Stimulated activated CD4-positive, alpha-beta T cell treated with anti-CD3 and anti-CD28 coated beads, Interleukin-15, amount 100 ng/mL, for 24 hours (primary cell): Measurements from ENCODE around the gene LGI2.
"Not testable (repeated sequence)": the region's sequence is repeated elsewhere in the genome, so short reads cannot be mapped to it uniquely, and the experiment has no call there.

Experiments
- DNase-seq: peaks from one replicate; pipeline ENCODE4 v3.0.0-alpha.2; 2020

Gene LGI2

DNA sequence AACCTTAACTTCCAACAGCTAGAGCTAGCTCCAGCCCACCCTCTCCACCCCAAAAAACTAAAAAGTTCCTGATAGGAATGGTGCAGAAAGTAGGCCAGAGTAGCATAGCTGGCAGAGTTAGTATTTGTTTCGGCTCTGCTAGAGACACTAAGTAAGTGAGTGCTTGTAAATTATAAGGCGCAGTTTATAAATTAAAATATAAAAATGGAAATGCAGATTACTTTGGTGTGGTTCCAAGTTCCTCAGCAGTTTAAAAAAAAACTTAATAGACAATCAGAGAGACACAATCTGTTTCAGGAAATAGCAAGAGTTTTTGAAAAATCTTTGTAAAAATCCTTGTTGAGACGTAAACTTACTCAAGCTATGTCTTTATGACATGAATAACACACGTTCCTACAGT lies 2.8 kb upstream of the LGI2 start:
- no peak for DNase-seq

DNA sequence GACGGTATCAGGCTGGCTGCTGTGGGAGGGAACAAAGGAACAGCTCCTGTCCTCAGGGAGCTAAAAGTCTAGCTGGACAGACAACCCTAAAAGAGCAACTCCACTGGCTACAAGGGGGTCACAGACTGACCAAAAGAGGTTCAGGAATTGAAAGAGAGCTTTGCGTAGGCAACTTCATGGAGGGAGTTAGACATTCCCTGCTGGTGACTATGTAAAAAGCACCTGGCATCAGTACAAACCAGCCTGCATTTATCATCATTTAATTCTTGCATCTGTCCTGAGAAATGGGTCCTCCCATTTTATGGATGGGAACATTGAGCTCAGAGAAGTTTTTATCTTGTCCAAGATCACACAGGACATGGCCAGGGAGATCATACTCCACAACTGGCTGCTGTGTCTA lies 1.4 kb upstream of the LGI2 start:
- no peak for DNase-seq

DNA sequence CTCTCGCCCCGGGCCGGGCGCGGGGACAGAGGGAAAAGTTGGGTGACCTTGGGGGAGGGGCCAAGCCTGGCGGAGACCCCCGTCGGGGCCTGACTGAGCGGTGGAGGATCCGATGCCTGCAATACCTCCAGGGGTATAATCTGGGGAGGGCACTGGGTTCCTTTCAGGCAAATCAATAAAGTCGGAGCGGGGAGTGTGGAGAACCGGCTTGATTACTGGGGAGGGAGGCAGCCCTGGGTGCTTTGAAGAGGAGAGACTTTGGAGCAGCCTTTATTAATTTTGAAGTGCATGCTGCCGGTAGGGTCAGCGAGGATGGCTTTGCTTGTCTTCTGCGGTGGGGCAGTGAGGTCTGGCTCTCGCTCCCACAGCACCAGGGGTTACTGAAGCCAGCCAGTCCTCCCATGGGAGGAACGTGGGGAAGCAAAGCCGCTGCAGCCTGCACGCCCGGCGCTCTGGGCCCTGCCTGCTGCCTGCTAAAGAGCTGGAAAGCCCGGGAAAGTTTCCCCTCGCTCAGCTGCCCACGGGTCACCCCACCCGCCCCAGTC lies 403 bp upstream of the LGI2 start:
- no peak for DNase-seq

DNA sequence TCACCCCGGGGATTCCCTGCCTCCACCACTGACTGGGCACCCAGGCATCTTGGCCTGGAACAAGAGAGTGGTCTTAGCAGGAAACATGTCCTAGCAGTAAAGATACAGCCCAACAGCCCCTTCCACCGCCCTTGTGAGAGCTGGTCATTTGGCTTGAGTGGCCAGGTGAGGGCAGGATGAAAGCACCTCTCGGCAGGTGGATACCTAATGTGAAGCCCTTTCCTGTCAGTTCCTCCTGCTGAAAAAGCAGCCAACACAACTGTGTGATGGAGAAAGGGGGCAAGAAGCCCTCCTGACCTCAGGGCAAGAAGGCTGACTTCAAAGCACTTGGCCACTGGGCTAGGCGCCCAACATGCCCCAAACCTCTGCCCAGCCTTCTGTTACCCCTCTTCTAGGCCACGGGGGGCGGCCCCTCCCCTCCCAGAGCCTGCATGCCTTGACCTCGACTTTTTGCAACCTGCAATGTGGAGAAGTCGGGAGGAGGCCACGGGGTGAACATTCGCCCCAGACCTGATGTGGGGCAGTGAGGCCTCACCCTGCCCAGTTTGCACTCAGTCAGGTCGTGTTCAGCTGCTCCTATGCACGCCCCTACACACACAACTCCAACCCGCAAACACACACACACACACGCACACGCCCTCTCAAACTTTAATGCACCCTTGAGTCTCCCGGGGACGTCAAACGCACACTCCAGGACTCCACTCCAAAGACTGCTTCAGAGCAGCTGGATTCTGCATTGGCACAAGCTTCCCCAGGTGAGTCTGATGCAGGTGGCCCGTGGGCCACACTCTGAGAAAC lies 1.1 kb downstream of the LGI2 start:
- no peak for DNase-seq

GRCh38 chr4:25028851-25029250 lies 1.9 kb downstream of the LGI2 start:
- DNase-seq, result no peak

- DNase-seq, result no peak
Measured at GRCh38 chr4:25022766-25023165, 8.0 kb downstream of the LGI2 start.

DNA sequence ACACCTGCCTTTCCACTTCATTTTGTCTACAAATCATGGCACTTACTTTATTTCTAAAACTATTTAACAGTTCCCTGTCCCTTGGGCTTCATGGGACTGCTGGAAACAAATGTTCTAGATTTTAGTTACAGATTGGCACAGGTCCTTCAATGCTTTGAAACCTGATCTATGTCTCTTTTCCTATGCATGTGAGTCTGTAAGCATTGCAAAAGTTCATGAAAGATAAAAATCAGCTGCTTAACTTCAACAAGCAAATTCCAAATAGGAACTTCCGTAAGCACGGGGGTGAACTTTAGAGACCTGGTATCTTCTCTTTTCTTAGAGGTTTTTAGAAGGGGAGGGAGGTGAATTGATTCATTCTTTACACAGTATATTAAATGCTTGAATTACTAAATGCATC lies 9.5 kb downstream of the LGI2 start:
- DNase-seq, result no peak

GRCh38 chr4:25020236-25020635 lies 10.5 kb downstream of the LGI2 start:
- no peak for DNase-seq

GRCh38 chr4:25019501-25019900 lies 11.2 kb downstream of the LGI2 start:
- no peak for DNase-seq

GRCh38 chr4:25015012-25015411 lies 15.7 kb downstream of the LGI2 start:
- no peak for DNase-seq

DNA sequence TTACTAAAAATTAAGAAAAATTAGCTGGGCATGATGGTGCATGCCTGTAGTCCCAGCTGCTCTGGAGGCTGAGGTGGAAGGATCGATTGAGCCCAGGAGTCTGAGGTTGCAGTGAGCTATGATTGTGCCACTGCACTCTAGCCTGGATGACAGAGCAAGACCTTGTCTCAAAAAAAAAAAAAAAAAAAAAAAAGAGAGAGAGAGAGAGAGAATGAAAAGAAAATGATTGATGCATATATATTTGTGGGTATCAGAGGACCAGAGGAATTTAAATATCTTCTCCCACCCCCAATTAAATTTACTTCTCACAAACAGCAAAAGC lies 16.1 kb downstream of the LGI2 start:
- DNase-seq, result not testable (repeated sequence)

- no peak for DNase-seq
Measured at GRCh38 chr4:25013756-25014661, 16.7 kb downstream of the LGI2 start.

DNA sequence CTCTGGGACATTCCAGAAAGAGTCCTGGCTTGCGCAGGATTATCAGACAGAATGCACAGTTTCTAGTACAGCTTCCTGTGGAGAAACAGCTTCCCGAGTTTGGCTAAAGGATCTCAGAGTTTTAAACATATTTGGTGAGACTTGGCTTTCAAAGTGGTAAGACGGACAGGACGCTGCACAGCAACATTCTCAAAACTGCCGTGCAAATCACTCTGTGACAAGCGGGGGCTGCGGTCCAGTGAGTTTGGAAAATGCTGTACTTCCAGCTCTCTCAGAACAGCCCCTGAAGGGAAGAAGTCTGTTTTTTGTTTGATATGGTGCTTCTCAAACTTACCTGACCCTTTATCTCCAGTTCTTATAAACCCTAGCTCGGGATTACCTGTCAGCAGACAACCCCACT lies 18.1 kb downstream of the LGI2 start:
- DNase-seq, result no peak

DNA sequence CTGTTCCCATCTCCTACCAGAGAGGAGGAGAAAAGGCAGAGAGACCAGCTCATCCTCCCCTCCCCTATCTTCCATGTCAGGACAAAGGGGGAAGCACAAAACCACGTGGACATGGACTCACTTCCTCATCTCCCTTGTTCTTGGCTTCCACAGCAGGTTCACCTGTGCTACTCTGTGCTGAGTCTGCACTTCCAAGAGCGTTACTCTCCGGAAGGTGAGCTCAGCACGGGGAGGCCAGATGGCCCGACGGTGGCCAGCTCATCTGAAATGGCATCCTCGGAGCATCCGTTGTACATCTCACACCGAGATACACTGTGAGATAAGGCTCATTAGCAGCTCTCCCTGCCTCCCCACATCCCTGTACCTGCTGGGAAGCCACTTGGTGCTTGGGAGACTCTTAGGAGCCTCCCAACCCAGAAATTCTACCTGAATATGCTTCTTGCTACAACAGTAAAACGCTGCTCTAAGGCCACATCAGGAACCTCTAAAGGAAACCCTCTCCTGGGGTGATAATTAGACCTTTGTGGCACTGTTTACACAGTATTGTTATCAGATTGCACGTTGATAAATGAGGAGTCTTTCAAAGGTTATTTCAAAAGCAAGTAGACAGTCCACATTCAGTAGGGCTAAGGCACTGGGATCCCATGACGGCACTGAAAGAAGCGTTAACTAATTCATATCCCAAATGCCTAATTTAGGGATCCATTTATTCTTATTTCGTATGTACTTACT lies 19.4 kb downstream of the LGI2 start:
- no peak for DNase-seq

DNA sequence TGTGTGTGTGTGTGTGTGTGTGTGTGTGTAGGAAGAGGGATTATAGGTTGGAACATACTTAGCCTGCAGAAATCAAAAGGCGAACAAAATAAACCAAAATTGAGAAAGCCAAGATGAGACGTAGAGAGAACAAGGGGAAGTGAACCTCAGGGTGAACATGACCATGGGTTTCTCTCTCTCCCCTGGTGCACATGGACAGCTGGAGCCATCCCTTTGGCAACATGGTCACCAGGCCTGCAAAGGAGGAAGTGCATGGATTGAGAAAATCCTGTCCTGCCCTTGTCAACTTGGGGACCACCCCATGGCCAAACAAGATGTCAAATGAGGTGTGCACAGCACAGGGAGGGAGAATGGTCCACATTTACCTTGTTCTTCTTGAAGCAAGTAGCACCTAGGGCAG lies 23.1 kb downstream of the LGI2 start:
- no peak for DNase-seq

GRCh38 chr4:25002681-25003080 lies 28.1 kb downstream of the LGI2 start:
- no peak for DNase-seq

- DNase-seq, result no peak
Measured at GRCh38 chr4:25001509-25001908, 29.2 kb downstream of the LGI2 start.

DNA sequence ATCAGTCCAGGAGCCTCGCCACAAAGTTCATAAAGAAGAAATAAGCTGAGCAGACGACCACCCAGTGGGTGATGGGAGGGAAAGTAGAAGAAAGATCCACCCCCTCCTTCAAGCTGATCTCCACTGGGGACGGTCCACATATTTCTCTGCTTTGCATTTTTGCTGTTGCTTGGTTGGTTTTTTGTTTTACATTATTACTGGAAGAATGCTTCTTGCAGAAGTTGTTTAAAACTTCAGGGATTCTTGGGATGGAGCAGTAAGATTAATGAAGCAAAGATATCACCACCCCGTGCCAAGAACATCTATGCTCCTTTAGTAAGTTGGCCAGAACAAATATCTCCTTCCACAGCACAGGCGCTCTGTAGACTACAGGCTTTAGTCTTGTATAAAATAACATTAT lies 30.1 kb downstream of the LGI2 start:
- no peak for DNase-seq

GRCh38 chr4:24999392-25000089 lies 31.2 kb downstream of the LGI2 start:
- DNase-seq, result no peak

DNA sequence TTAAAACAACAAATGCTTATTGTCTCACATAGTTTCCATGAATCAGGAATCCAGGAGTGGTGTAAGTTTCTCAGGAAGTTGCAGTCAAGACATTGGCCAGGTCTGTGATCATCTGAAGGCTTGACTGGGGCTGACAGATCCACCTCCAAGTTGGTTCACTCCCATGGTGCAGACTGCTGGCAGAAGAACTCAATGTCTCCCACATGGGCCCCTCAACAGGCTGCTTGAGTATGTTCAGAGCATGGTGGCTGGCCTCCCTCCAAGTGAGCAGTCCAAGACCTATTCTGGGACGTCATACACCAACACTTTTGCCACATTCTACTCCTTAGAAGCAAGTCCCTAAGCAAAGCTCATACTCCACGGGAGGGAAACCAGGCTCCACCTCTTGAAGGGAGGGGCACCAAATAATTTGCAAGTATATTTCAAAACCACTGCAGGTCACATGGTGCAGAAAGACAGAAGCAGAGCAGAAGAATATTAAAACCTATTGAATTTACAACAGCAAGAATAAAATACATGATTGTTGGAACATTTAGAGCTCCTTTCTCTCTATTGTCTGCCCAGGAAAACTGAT lies 35.3 kb downstream of the LGI2 start:
- DNase-seq, result no peak

DNA sequence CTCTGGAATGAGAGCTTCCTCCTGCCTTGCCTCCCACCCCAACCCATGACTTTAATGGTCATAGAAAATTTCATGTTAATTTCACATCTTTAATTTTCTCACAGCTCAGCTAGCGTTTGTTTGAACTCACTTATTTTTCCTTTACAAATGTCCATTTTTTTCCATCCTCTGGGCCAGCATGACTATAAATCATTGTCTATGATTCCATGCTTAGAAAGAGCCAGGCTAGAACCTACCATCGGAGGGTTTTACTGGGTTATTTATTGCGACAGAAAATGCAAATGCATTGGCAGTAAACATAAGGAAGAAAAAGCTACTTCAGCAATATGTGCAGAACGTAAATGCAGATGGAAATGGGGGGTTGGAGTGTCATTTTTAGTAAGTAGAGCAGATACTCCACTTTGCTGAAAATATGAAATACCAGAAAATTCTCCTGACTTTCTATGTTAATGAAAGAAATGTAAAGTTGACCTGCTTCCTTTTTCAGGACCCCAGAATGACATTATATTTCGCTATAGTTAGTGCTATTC lies 37.1 kb downstream of the LGI2 start:
- no peak for DNase-seq

DNA sequence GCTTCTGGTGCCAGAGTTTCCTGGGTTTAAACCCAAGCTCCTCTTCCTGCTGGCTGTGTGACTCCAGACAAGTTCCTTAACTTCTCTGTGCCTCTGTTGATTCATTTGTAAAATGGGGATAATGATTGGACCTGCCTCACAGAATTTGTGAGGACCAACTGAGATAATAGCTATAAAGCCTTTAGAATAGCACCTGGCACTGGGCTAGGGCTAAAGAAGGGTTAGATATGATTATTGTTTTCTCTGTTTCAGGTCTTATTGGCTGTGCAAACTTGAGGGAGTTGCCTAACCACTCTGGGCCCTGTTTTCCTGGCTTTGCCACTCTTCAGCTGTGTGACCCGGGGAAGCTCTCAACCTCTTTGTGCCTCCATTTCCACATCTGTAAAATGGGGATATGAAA lies 37.8 kb downstream of the LGI2 start:
- no peak for DNase-seq
